IMR-90 (cell line): ENCODE measurements around the gene RAB30. TPM values are rescaled to one million over a fixed set of nuclear protein-coding genes. Genes with fewer than 3 reads are reported as not detected.
A peak's percentile ranks its signal among the peaks of the same experiment; 100 is the strongest.

Source experiments
- ATAC-seq: fragments of 200-7000 bp; cut with Tn5 transposase; 2 replicates; pipeline ENCODE4 v1.9.1; 2020; ENCODE audit warnings: low read depth, mild to moderate bottlenecking, moderate library complexity
- Bru-seq: library from RNA; stranded (reverse); fragments of 400-500 nt; gene quantifications from one replicate; lab custom pipeline; 2021; lab: Mats Ljungman, UMichigan
- BruChase-seq, 2 experiments: library from RNA; stranded (reverse); fragments of 400-500 nt; gene quantifications; one replicate each; lab custom pipeline; 2021; lab: Mats Ljungman, UMichigan
- BruUV-seq: library from RNA; stranded (reverse); fragments of 400-500 nt; replicated peaks from 2 replicates; lab custom pipeline; 2021; lab: Mats Ljungman, UMichigan
- CTCF ChIA-PET: fragments of 300-600 bp; formaldehyde crosslinking; extraction: SDS; loops from one replicate; lab custom pipeline; 2021; ENCODE audit warnings: antibody characterized with exemption; lab: Yijun Ruan, JAX
- POLR2A ChIA-PET: fragments of 300-600 bp; sonication (Branson Sonifier 250); formaldehyde crosslinking; loops from one replicate; lab custom pipeline; 2022; ENCODE audit warnings: antibody characterized with exemption; ENCODE audit not compliant: unreplicated experiment; lab: Charles Lee
- DNase-seq: peaks from one replicate; pipeline ENCODE4 v3.0.0; 2013
- H2AFZ ChIP-seq: replicated peaks from 2 replicates; pipeline ENCODE3; 2013; ENCODE audit warnings: low read length, mild to moderate bottlenecking; ENCODE audit not compliant: poor library complexity
- H2AK5ac ChIP-seq: 2 replicates; pipeline ENCODE4 v1.6.1; 2013; ENCODE audit warnings: low read depth, low read length, inconsistent platforms
- H2AK9ac ChIP-seq: replicated peaks from 2 replicates; pipeline ENCODE3; 2013; ENCODE audit warnings: mild to moderate bottlenecking, low read depth, low read length, moderate library complexity; ENCODE audit not compliant: poor library complexity
- H2BK120ac ChIP-seq: 2 replicates; pipeline ENCODE4 v1.6.1; 2013; ENCODE audit warnings: low read depth, low read length, inconsistent platforms
- H2BK15ac ChIP-seq: 3 replicates; pipeline ENCODE4 v1.6.1; 2013; ENCODE audit warnings: low read depth, low read length, inconsistent platforms
- H2BK20ac ChIP-seq: 2 replicates; pipeline ENCODE4 v1.6.1; 2013; ENCODE audit warnings: low read depth, mild to moderate bottlenecking, inconsistent platforms, low read length, moderate library complexity
- H2BK5ac ChIP-seq: 2 replicates; pipeline ENCODE4 v1.6.1; 2013; ENCODE audit warnings: mild to moderate bottlenecking, low read depth, low read length, inconsistent platforms; ENCODE audit not compliant: poor library complexity, severe bottlenecking
- H3K14ac ChIP-seq: replicated peaks from 2 replicates; pipeline ENCODE4 v1.6.1; 2013; ENCODE audit warnings: low read depth, low read length, inconsistent platforms
- H3K18ac ChIP-seq: 2 replicates; pipeline ENCODE4 v1.6.1; 2013; ENCODE audit warnings: low read depth, low read length, control low read depth
- H3K23ac ChIP-seq: 2 replicates; pipeline ENCODE4 v1.6.1; 2013; ENCODE audit warnings: low read depth, low read length, inconsistent platforms
- H3K27ac ChIP-seq: 2 replicates; pipeline ENCODE4 v1.5.1; 2013; ENCODE audit warnings: mild to moderate bottlenecking, control low read depth, low read length; ENCODE audit not compliant: insufficient read depth
- H3K27me3 ChIP-seq: 2 replicates; pipeline ENCODE4 v1.6.1; 2013; ENCODE audit warnings: low read length; ENCODE audit not compliant: control insufficient read depth, insufficient read depth
- H3K36me3 ChIP-seq: 2 replicates; pipeline ENCODE4 v1.6.1; 2013; ENCODE audit warnings: low read length, mixed read lengths; ENCODE audit not compliant: control insufficient read depth, insufficient read depth
- H3K4ac ChIP-seq: 2 replicates; pipeline ENCODE4 v1.6.1; 2013; ENCODE audit warnings: low read depth, low read length, inconsistent platforms
- H3K4me1 ChIP-seq: 2 replicates; pipeline ENCODE4 v1.6.1; 2013; ENCODE audit warnings: low read length, mixed read lengths; ENCODE audit not compliant: control insufficient read depth, insufficient read depth
- H3K4me2 ChIP-seq: 2 replicates; pipeline ENCODE4 v1.6.1; 2013; ENCODE audit warnings: low read depth, mild to moderate bottlenecking, control low read depth, low read length, moderate library complexity
- H3K4me3 ChIP-seq: 2 replicates; pipeline ENCODE4 v1.5.1; 2013; ENCODE audit warnings: low read depth, mild to moderate bottlenecking, control low read depth, low read length, moderate library complexity; ENCODE audit not compliant: insufficient read depth
- H3K56ac ChIP-seq: 2 replicates; pipeline ENCODE4 v1.6.1; 2013; ENCODE audit warnings: low read length, inconsistent platforms; ENCODE audit not compliant: insufficient read depth; ENCODE audit errors: extremely low read depth
- H3K79me1 ChIP-seq, 2 experiments: 2 replicates each; pipeline ENCODE4 v1.6.1; 2013; ENCODE audit warnings: low read length in 2 of 2, inconsistent platforms in 1 of 2, low read depth in 1 of 2
- H3K9ac ChIP-seq: 2 replicates; pipeline ENCODE4 v1.6.1; 2013; ENCODE audit warnings: low read depth, low read length, control low read depth
- H3K9me1 ChIP-seq: 2 replicates; pipeline ENCODE4 v1.6.1; 2013; ENCODE audit warnings: low read length, inconsistent platforms; ENCODE audit not compliant: insufficient read depth
- H3K9me3 ChIP-seq: 2 replicates; pipeline ENCODE4 v1.6.1; 2013; ENCODE audit warnings: low read length; ENCODE audit not compliant: control insufficient read depth, insufficient read depth
- H4K20me1 ChIP-seq: 2 replicates; pipeline ENCODE4 v1.6.1; 2013; ENCODE audit warnings: low read length, inconsistent platforms; ENCODE audit not compliant: insufficient read depth
- H4K5ac ChIP-seq: 2 replicates; pipeline ENCODE4 v1.6.1; 2013; ENCODE audit warnings: mild to moderate bottlenecking, low read depth, low read length, control low read depth
- H4K8ac ChIP-seq, 2 experiments: 2 replicates each; pipeline ENCODE4 v1.6.1; 2013; ENCODE audit warnings: low read depth in 2 of 2, low read length in 2 of 2, control low read depth in 1 of 2, inconsistent platforms in 1 of 2
- H4K91ac ChIP-seq: 2 replicates; pipeline ENCODE4 v1.6.1; 2013; ENCODE audit warnings: low read depth, low read length, inconsistent platforms; ENCODE audit not compliant: insufficient read depth
- BHLHE40 ChIP-seq: fragments of 150-350 bp; IDR thresholded peaks from 2 replicates; pipeline ENCODE4 v1.6.1; 2016; ENCODE audit warnings: mild to moderate bottlenecking, low read depth, low read length
- CEBPB ChIP-seq: IDR thresholded peaks from 2 replicates; pipeline ENCODE4 v1.6.1; 2012; ENCODE audit warnings: low read depth, low read length, improper control_type of control experiment
- FOS ChIP-seq: fragments of 150-350 bp; IDR thresholded peaks from 2 replicates; pipeline ENCODE4 v1.6.1; 2016; ENCODE audit warnings: low read depth, low read length
- MAFK ChIP-seq: IDR thresholded peaks from 2 replicates; pipeline ENCODE4 v1.6.1; 2012; ENCODE audit warnings: low read depth, low read length, improper control_type of control experiment
- MAZ ChIP-seq: IDR thresholded peaks from 2 replicates; pipeline ENCODE4 v1.6.1; 2012; ENCODE audit warnings: low read depth, mild to moderate bottlenecking, low read length, improper control_type of control experiment, moderate library complexity, borderline replicate concordance
- MXI1 ChIP-seq: IDR thresholded peaks from 2 replicates; pipeline ENCODE4 v1.6.1; 2012; ENCODE audit warnings: low read depth, mild to moderate bottlenecking, low read length, moderate library complexity, borderline replicate concordance
- NFE2L2 ChIP-seq: fragments of 150-350 bp; IDR thresholded peaks from 2 replicates; pipeline ENCODE4 v1.6.1; 2016; ENCODE audit warnings: low read depth, mild to moderate bottlenecking, low read length
- POLR2A ChIP-seq: IDR thresholded peaks from 2 replicates; pipeline ENCODE4 v1.6.1; 2012; ENCODE audit warnings: mild to moderate bottlenecking, low read depth, low read length
- RAD21 ChIP-seq: IDR thresholded peaks from 2 replicates; pipeline ENCODE4 v1.6.1; 2012; ENCODE audit warnings: low read length, improper control_type of control experiment
- SMC3 ChIP-seq: fragments of 150-350 bp; IDR thresholded peaks from 2 replicates; pipeline ENCODE4 v1.6.1; 2016; ENCODE audit warnings: low read depth, mild to moderate bottlenecking, antibody characterized with exemption, low read length, moderate library complexity
- WGBS, 2 experiments: methylation state at CpG; one replicate each; pipeline versions ENCODE4 v1.1.5 to v1.1.7; 2013; ENCODE audit warnings: missing lambda C conversion rate in 2 of 2; ENCODE audit not compliant: insufficient read length in 1 of 2; ENCODE audit errors: extremely low coverage in 2 of 2; 5-methylcytosine and 5-hydroxymethylcytosine counted together
- dilution Hi-C: fragments of 300-500 bp; cut with HindIII; formaldehyde crosslinking; loops from one replicate; pipeline ENCODE4 v1.14.3; 2018; ENCODE audit warnings: low sequenced_read_pairs; ENCODE audit not compliant: unreplicated experiment
- in situ Hi-C: fragments of 300-500 bp; cut with MboI; formaldehyde crosslinking; loops from 3 replicates; pipeline ENCODE4 v1.14.3; 2019; ENCODE audit warnings: low sequenced_read_pairs, inconsistent platforms, mixed read lengths
- intact Hi-C: fragments of 100-400 bp; cut with micrococcal nuclease; formaldehyde crosslinking; loops from 2 replicates; pipeline ENCODE4 v1.10.0; 2022
- long read RNA-seq: library from polyadenylated mRNA; unstranded; transcript quantifications from one replicate; pipeline ENCODE4 v2.0.0, GENCODE V29; 2021; ENCODE audit not compliant: unreplicated experiment
- polyA plus RNA-seq, 3 experiments: library from polyadenylated mRNA; depleted of rRNA; stranded (reverse); fragments of >200 nt; gene quantifications; 2 replicates each; pipeline ENCODE4 v1.2.3, GENCODE V29; 2012; ENCODE audit warnings: low replicate concordance in 1 of 3
- total RNA-seq: library from RNA; depleted of rRNA; stranded (reverse); fragments of >200 nt; gene quantifications from 2 replicates; pipeline ENCODE4 v1.2.3, GENCODE V29; 2012; rRNA removed

Gene RAB30
- 14.4 and 25.6 TPM in 2 replicates for total RNA-seq
- polyA plus RNA-seq (2012; rRNA removed) = 4.6 and 7.2 TPM in 2 replicates
- polyA plus RNA-seq (2012; cell fraction: cytosol; rRNA removed) = 1.9 and 2.1 TPM in 2 replicates
- 2.1 and 7.3 TPM in 2 replicates for polyA plus RNA-seq (2012; cell fraction: nucleus; rRNA removed; ENCODE audit: low replicate concordance)
- Bru-seq, nascent RNA = percentile 93 among the genes with signal in this experiment
- percentile 88 among the genes with signal in this experiment for BruChase-seq, experiment 1, labeled RNA remaining after a 6-hour chase
- percentile 93 among the genes with signal in this experiment for BruChase-seq, experiment 2, labeled RNA remaining after a 2-hour chase
- long read RNA-seq, transcript RAB30-205 (5 exons, 792 nt) = major isoform, 6 of 9 reads
- long read RNA-seq, partial matches to known transcripts = 0 of 9 reads
- long read RNA-seq, other reads (novel, unspliced or antisense) = 3 of 9 reads

GRCh38 chr11:83071567-83072349 is at the start of gene RAB30:
TSS of gene RAB30 (minus strand) at chr11:83071897. CDS start at chr11:82997316, 74,581 bp downstream.
- H2AK9ac ChIP-seq = peak within 1 kb of the TSS; percentile 94
- H3K36me3 ChIP-seq = peaks cover 4% of the 10 kb centered on the region
- peak within 1 kb of the TSS; percentile 93 for H3K27ac ChIP-seq
- peak within 1 kb of the TSS; percentile 78 for H4K5ac ChIP-seq
- H3K9ac ChIP-seq = peak within 1 kb of the TSS; percentile 95
- H2AK5ac ChIP-seq = peak within 1 kb of the TSS; percentile 87
- peak within 1 kb of the TSS; percentile 75 to 98 for H4K8ac ChIP-seq
- TF ChIP-seq NFE2L2 = no peak
- peak; percentile 95 for TF ChIP-seq POLR2A
- peak; percentile 49 for TF ChIP-seq RAD21
- TF ChIP-seq MAFK = peak; percentile 32; the same call in 1 of the 2 replicates
- TF ChIP-seq CEBPB = peak; percentile 75
- TF ChIP-seq FOS = peak; percentile 72; the same call in 1 of the 2 replicates
- TF ChIP-seq MAZ = peak; percentile 63; the same call in 1 of the 2 replicates
- TF ChIP-seq MXI1 = peak; percentile 84; the same call in 1 of the 2 replicates
- TF ChIP-seq SMC3 = no peak
- TF ChIP-seq BHLHE40 = no peak
- peak within 1 kb of the TSS; percentile 99 for H3K56ac ChIP-seq
- dilution Hi-C loops (loop anchor here (25.0 kb wide), 1 partner anchor 91 kb away; the partner anchor contains the start of gene PCF11), in situ Hi-C loops (loop anchor here (10.0 kb wide), 1 partner anchor 167 kb away; the partner anchor contains the start of genes DDIAS and PRCP), intact Hi-C loops (loop anchor here (1.0 to 10.0 kb wide), 8 partner anchors 19 to 357 kb away; partner anchors contain the start of genes ANKRD42 and PCF11)
- peak within 1 kb of the TSS; percentile 99 for H3K23ac ChIP-seq
- peak within 1 kb of the TSS; percentile 17; the same call in 1 of the 3 replicates for H2BK15ac ChIP-seq
- ChIA-PET CTCF (interaction anchor here (1.5 kb wide), 1 partner anchor 178 kb away, joined by 3 read pairs; no protein-coding TSS in a partner anchor), POLR2A (interaction anchor here (0.7 to 1.5 kb wide), 2 partner anchors 8 to 20 kb away, joined by 4 to 18 read pairs; no protein-coding TSS in a partner anchor)
- peaks cover 15 to 73% of the 10 kb centered on the region in 2 experiments; a peak in 3 of 4 replicates for H3K79me1 ChIP-seq
- peak within 1 kb of the TSS; percentile 99 for H3K4ac ChIP-seq
- DNase-seq = peak; percentile 100
- H3K4me3 ChIP-seq = peak within 1 kb of the TSS; percentile 64
- H3K18ac ChIP-seq = peak within 1 kb of the TSS; percentile 86
- peaks cover 7% of the 10 kb centered on the region for H3K4me1 ChIP-seq
- BruUV-seq = no TSS peak
- H2BK120ac ChIP-seq = peak within 1 kb of the TSS; percentile 72
- H4K20me1 ChIP-seq = peaks cover 4% of the 10 kb centered on the region; the same call in 1 of the 2 replicates
- ATAC-seq = peak; percentile 96
- H3K14ac ChIP-seq = peak within 1 kb of the TSS; percentile 100
- no peaks in the 10 kb centered on the region for H3K9me3 ChIP-seq
- H4K91ac ChIP-seq = peak within 1 kb of the TSS; percentile 96
- H2BK5ac ChIP-seq = peak within 1 kb of the TSS; percentile 94
- no peaks in the 10 kb centered on the region for H3K9me1 ChIP-seq
- H3K27me3 ChIP-seq = no peaks in the 10 kb centered on the region
- peak within 1 kb of the TSS; percentile 19 for H2BK20ac ChIP-seq
- H3K4me2 ChIP-seq = peak within 1 kb of the TSS; percentile 100
- 3% methylated on average over 6 of the region's 35 CpGs; no CpG with 5 or more reads in 1 of the 2 experiments for WGBS, 2 experiments
- H2AFZ ChIP-seq = peak within 1 kb of the TSS; percentile 96
